CD14-positive monocyte (primary cell): ENCODE data around the gene LFNG. TPM values are rescaled to one million over a fixed set of nuclear protein-coding genes. Genes with fewer than 3 reads are reported as not detected.
A peak's percentile ranks its signal among the peaks of the same experiment; 100 is the strongest.

Source experiments
- DNase-seq, 3 donors: peaks; one replicate each; pipeline ENCODE4 v3.0.0-alpha.2; 2011 to 2022
- H2AFZ ChIP-seq: 2 replicates; pipeline ENCODE4 v1.6.0; 2012; ENCODE audit warnings: mild to moderate bottlenecking, low read depth, low read length, inconsistent platforms; ENCODE audit not compliant: insufficient read depth, poor library complexity, severe bottlenecking
- H3K27ac ChIP-seq, 2 donors: 1 replicate in 1 of 2; 2 replicates in 1 of 2; pipeline ENCODE4 v1.5.1; 2012 to 2013; ENCODE audit warnings: low read length in 2 of 2, control low read depth in 1 of 2, inconsistent platforms in 1 of 2, low read depth in 1 of 2, mild to moderate bottlenecking in 1 of 2
- H3K27me3 ChIP-seq, 2 donors: one replicate each; pipeline versions ENCODE4 v1.6.0 to v1.6.1; 2011 to 2013; ENCODE audit warnings: low read length in 2 of 2; ENCODE audit not compliant: control insufficient read depth in 2 of 2, insufficient read depth in 2 of 2
- H3K36me3 ChIP-seq, 2 donors: replicated peaks in 1 of 2; 1 replicate in 1 of 2; 2 replicates in 1 of 2; pipeline versions ENCODE4 v1.5.1 to v1.6.1; 2012 to 2013; ENCODE audit warnings: low read length in 2 of 2, control low read depth in 1 of 2, inconsistent platforms in 1 of 2, mild to moderate bottlenecking in 1 of 2; ENCODE audit not compliant: insufficient read depth in 2 of 2, control insufficient read depth in 1 of 2
- H3K4me1 ChIP-seq, 2 donors: 1 replicate in 1 of 2; 2 replicates in 1 of 2; pipeline versions ENCODE4 v1.5.1 to v1.6.1; 2012 to 2013; ENCODE audit warnings: low read length in 2 of 2, control low read depth in 1 of 2, inconsistent platforms in 1 of 2, mild to moderate bottlenecking in 1 of 2, moderate library complexity in 1 of 2; ENCODE audit not compliant: insufficient read depth in 2 of 2, control insufficient read depth in 1 of 2
- H3K4me2 ChIP-seq: replicated peaks from 2 replicates; pipeline ENCODE3; 2012; ENCODE audit warnings: low read length, moderate library complexity, mild to moderate bottlenecking; ENCODE audit not compliant: poor library complexity, severe bottlenecking; ENCODE audit errors: extremely low read depth
- H3K4me3 ChIP-seq, 3 experiments: fragments of 200-600 bp in 1 of 3; sonication (generic) in 1 of 3; replicated peaks in 1 of 3; 1 replicate in 2 of 3; 2 replicates in 1 of 3; pipeline ENCODE4 v1.5.1; 2011 to 2013; ENCODE audit warnings: low read length in 3 of 3, mild to moderate bottlenecking in 3 of 3, control low read depth in 2 of 3, low read depth in 2 of 3, inconsistent platforms in 1 of 3, moderate library complexity in 1 of 3
- H3K79me2 ChIP-seq: 2 replicates; pipeline ENCODE4 v1.6.0; 2012; ENCODE audit warnings: mild to moderate bottlenecking, control low read depth, inconsistent platforms, low read length, moderate library complexity; ENCODE audit not compliant: insufficient read depth
- H3K9ac ChIP-seq: 2 replicates; pipeline ENCODE4 v1.6.0; 2017; ENCODE audit warnings: low read length, mild to moderate bottlenecking; ENCODE audit not compliant: insufficient read depth, poor library complexity, severe bottlenecking
- H3K9me3 ChIP-seq, 2 donors: replicated peaks in 1 of 2; 1 replicate in 1 of 2; 2 replicates in 1 of 2; pipeline versions ENCODE4 v1.5.1 to v1.6.1; 2012 to 2013; ENCODE audit warnings: low read length in 2 of 2, control low read depth in 1 of 2; ENCODE audit not compliant: control insufficient read depth in 1 of 2, insufficient read depth in 1 of 2
- H4K20me1 ChIP-seq: 2 replicates; pipeline ENCODE4 v1.6.0; 2012; ENCODE audit warnings: mild to moderate bottlenecking, low read length, control low read depth, moderate library complexity; ENCODE audit not compliant: insufficient read depth
- H3K27ac Mint-ChIP-seq, 7 donors: one replicate each; pipeline ENCODE4 v1.8.0; 2020; ENCODE audit warnings: mild to moderate bottlenecking in 7 of 7, mixed read lengths in 7 of 7, moderate library complexity in 6 of 7, inconsistent platforms in 2 of 7
- H3K27me3 Mint-ChIP-seq, 3 donors: one replicate each; pipeline ENCODE4 v1.8.0; 2021 to 2022; ENCODE audit warnings: low read depth in 3 of 3, mild to moderate bottlenecking in 3 of 3, mixed read lengths in 3 of 3, moderate library complexity in 3 of 3, inconsistent platforms in 1 of 3
- H3K36me3 Mint-ChIP-seq, 2 donors: one replicate each; pipeline ENCODE4 v1.8.0; 2020; ENCODE audit warnings: mixed read lengths in 2 of 2, inconsistent platforms in 1 of 2, mild to moderate bottlenecking in 1 of 2
- H3K4me1 Mint-ChIP-seq: one replicate; pipeline ENCODE4 v1.8.0; 2020; ENCODE audit warnings: mild to moderate bottlenecking, mixed read lengths
- H3K4me3 Mint-ChIP-seq, 2 donors: one replicate each; pipeline ENCODE4 v1.8.0; 2020; ENCODE audit warnings: mild to moderate bottlenecking in 2 of 2, mixed read lengths in 2 of 2, moderate library complexity in 1 of 2
- H3K9me3 Mint-ChIP-seq, 7 donors: one replicate each; pipeline ENCODE4 v1.8.0; 2020 to 2022; ENCODE audit warnings: mixed read lengths in 7 of 7, mild to moderate bottlenecking in 6 of 7, moderate library complexity in 6 of 7, inconsistent platforms in 2 of 7
- WGBS: methylation state at CpG from one replicate; pipeline ENCODE4 v1.1.5; 2013; ENCODE audit warnings: missing lambda C conversion rate; ENCODE audit not compliant: insufficient coverage; 5-methylcytosine and 5-hydroxymethylcytosine counted together
- intact Hi-C, 2 donors: fragments of 100-400 bp; cut with micrococcal nuclease; formaldehyde crosslinking; loops; one replicate each; pipeline versions ENCODE4 v1.15.0 to v1.15.1; 2023
- polyA plus RNA-seq, 3 donors: library from polyadenylated mRNA; depleted of rRNA in 1 of 3; unstranded in 2 of 3; stranded (reverse) in 1 of 3; fragments of 300-500 nt in 2 of 3; fragments of >200 nt in 1 of 3; fragmentation: Illumina TruSeq in 2 of 3; gene quantifications; 1 replicate in 2 of 3; 2 replicates in 1 of 3; pipeline ENCODE4 v1.2.3, GENCODE V29; 2012 to 2021
- TF ChIP-seq, protein P1 (sequence below): fragments of 200-600 bp; IDR thresholded peaks from one replicate; pipeline ENCODE4 v1.8.0; 2022; ENCODE audit warnings: antibody characterized with exemption, mild to moderate bottlenecking

LFNG gene
- polyA plus RNA-seq, 3 donors = 1.9 to 121 (median 2.2) TPM

DNA sequence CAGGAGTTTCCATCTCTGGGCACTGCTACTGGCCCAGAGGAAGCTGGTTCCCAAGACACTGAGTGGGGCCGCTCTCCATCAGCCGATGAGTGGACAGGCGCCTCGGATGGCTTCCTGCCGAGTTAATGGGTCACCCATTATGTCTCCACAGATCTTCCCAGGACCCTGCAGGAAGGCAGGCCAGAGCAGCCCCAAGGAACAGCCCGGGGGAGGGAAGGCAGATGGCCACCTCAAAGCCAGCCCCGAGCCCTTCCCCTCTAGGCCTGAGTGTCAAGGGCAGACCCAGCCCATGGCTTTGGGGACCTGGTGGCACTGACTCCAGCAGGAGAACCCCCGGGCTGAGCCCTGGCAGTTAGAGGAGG lies 3.4 kb upstream of the LFNG start:
- peaks cover 12% of the 10 kb centered on the region for H4K20me1 ChIP-seq
- Mint-ChIP-seq H3K4me3 (no peak overlapping the region), H3K27me3 (peaks cover 0 to 4% (median 3%) of the 10 kb centered on the region in 3 donors), H3K27ac (peak overlapping the region in 1 of 7 donors; percentile 41), H3K9me3 (peaks cover 0 to 2% (median 0%) of the 10 kb centered on the region in 7 donors), H3K4me1 (peaks cover 37% of the 10 kb centered on the region), H3K36me3 (peaks cover 3 to 8% of the 10 kb centered on the region in 2 donors)
- peaks cover 36 to 46% of the 10 kb centered on the region in 2 donors for H3K4me1 ChIP-seq
- 98% methylated on average over 8 of the region's 8 CpGs for WGBS
- H3K79me2 ChIP-seq = peaks cover 13% of the 10 kb centered on the region
- no peaks in the 10 kb centered on the region for H3K36me3 ChIP-seq
- H3K4me3 ChIP-seq = no peak overlapping the region
- no peak overlapping the region for H3K9ac ChIP-seq
- intact Hi-C loops = loop anchor here in 1 of 2 donors (10.0 kb wide), 1 partner anchor 111 kb away; the partner anchor contains the start of gene CHST12
- no peak for DNase-seq
- H3K27me3 ChIP-seq = no peaks in the 10 kb centered on the region
- TF ChIP-seq, protein P1, sequence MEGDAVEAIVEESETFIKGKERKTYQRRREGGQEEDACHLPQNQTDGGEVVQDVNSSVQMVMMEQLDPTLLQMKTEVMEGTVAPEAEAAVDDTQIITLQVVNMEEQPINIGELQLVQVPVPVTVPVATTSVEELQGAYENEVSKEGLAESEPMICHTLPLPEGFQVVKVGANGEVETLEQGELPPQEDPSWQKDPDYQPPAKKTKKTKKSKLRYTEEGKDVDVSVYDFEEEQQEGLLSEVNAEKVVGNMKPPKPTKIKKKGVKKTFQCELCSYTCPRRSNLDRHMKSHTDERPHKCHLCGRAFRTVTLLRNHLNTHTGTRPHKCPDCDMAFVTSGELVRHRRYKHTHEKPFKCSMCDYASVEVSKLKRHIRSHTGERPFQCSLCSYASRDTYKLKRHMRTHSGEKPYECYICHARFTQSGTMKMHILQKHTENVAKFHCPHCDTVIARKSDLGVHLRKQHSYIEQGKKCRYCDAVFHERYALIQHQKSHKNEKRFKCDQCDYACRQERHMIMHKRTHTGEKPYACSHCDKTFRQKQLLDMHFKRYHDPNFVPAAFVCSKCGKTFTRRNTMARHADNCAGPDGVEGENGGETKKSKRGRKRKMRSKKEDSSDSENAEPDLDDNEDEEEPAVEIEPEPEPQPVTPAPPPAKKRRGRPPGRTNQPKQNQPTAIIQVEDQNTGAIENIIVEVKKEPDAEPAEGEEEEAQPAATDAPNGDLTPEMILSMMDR = no peak
- no peaks in the 10 kb centered on the region for H3K9me3 ChIP-seq
- H3K27ac ChIP-seq = no peak overlapping the region
- no peak overlapping the region for H2AFZ ChIP-seq
- H3K4me2 ChIP-seq = no peak overlapping the region

DNA sequence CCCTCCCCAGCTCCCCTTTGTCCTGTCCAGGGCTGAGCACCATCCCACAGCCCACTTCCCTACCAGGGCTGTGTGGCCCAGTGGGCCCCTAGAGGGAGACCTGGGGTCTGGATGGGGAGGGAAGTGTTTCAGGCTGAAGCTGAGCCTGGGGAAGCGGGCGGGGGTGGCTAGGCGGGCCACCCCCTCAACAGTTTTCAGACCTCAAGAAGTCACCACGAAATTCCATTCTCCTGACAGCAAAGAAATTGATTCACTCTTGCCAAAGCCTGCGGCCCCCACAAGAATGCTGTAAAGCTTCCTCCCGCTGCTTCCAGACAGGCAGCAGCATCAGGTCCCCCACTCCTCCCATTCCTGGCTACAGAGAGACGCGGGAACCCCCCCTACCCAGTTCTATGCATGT lies 2.5 kb upstream of the LFNG start:
- H3K27ac ChIP-seq = no peak overlapping the region
- intact Hi-C loops = loop anchor here in 1 of 2 donors (10.0 kb wide), 1 partner anchor 112 kb away; the partner anchor contains the start of gene CHST12
- H3K36me3 ChIP-seq = peaks cover 0 to 8% of the 10 kb centered on the region in 2 donors
- H2AFZ ChIP-seq = no peak overlapping the region
- Mint-ChIP-seq H3K36me3 (peaks cover 9 to 13% of the 10 kb centered on the region in 2 donors), H3K27ac (no peak overlapping the region), H3K9me3 (peaks cover 0 to 2% (median 0%) of the 10 kb centered on the region in 7 donors), H3K4me3 (no peak overlapping the region), H3K4me1 (peaks cover 34% of the 10 kb centered on the region), H3K27me3 (peaks cover 0 to 6% (median 3%) of the 10 kb centered on the region in 3 donors)
- WGBS = 40% methylated on average over 3 of the region's 8 CpGs
- H3K9ac ChIP-seq = no peak overlapping the region
- H3K4me2 ChIP-seq = no peak overlapping the region
- peaks cover 22% of the 10 kb centered on the region for H3K79me2 ChIP-seq
- no peak overlapping the region for H3K4me3 ChIP-seq
- H4K20me1 ChIP-seq = peaks cover 21% of the 10 kb centered on the region
- TF ChIP-seq, protein P1 = no peak
- no peaks in the 10 kb centered on the region for H3K9me3 ChIP-seq
- no peaks in the 10 kb centered on the region for H3K27me3 ChIP-seq
- peaks cover 30 to 38% of the 10 kb centered on the region in 2 donors for H3K4me1 ChIP-seq
- no peak for DNase-seq
